ENCODE measurements around the gene LAMB1.
A peak's percentile ranks its signal among the peaks of the same experiment; 100 is the strongest.
"Not testable (repeated sequence)": the region's sequence is repeated elsewhere in the genome, so short reads cannot be mapped to it uniquely, and the experiment has no call there.

LAMB1 gene

GRCh38 chr7:107924841-107925504, 78.0 kb downstream of the LAMB1 start:
- TF ChIP-seq CTCF (IDR thresholded peaks at IDR 0.05; ENCODE audit: poor library complexity, severe bottlenecking) = no peak
- ATAC-seq (ENCODE audit: low read depth) = no peak
- peaks cover 98% of the 10 kb centered on the region for H3K36me3 ChIP-seq (ENCODE audit: low read depth)

GRCh38 chr7:107922886-107923285, 80.1 kb downstream of the LAMB1 start:
- Histone ChIP-seq H3K4me1 (ENCODE audit: insufficient read depth, poor library complexity, severe bottlenecking) (no peaks in the 10 kb centered on the region), H3K4me3 (ENCODE audit: severe bottlenecking) (no peak overlapping the region), H3K36me3 (ENCODE audit: low read depth) (peaks cover 98% of the 10 kb centered on the region), H3K27ac (ENCODE audit: poor library complexity, severe bottlenecking) (no peak overlapping the region), H3K9me3 (ENCODE audit: severe bottlenecking) (no peaks in the 10 kb centered on the region), H3K27me3 (ENCODE audit: insufficient read depth, poor library complexity, severe bottlenecking) (no peaks in the 10 kb centered on the region)
- ATAC-seq (ENCODE audit: low read depth) (no peak), DNase-seq (ENCODE audit: low spot score) (no peak)
- no peak for TF ChIP-seq CTCF (IDR thresholded peaks at IDR 0.05; ENCODE audit: poor library complexity, severe bottlenecking)

More at GRCh38 chr7:107924841-107925504, 78.0 kb downstream of the LAMB1 start:
- Histone ChIP-seq H3K4me3 (ENCODE audit: severe bottlenecking) (no peak overlapping the region), H3K9me3 (ENCODE audit: severe bottlenecking) (no peaks in the 10 kb centered on the region), H3K27me3 (ENCODE audit: insufficient read depth, poor library complexity, severe bottlenecking) (no peaks in the 10 kb centered on the region), H3K27ac (ENCODE audit: poor library complexity, severe bottlenecking) (peak overlapping the region; percentile 9), H3K4me1 (ENCODE audit: insufficient read depth, poor library complexity, severe bottlenecking) (no peaks in the 10 kb centered on the region)
- no peak for DNase-seq (ENCODE audit: low spot score)

GRCh38 chr7:107921826-107922225, 81.1 kb downstream of the LAMB1 start:
- H3K27ac ChIP-seq (ENCODE audit: poor library complexity, severe bottlenecking); DNase-seq (ENCODE audit: low spot score); H3K9me3 ChIP-seq (ENCODE audit: severe bottlenecking); ATAC-seq (ENCODE audit: low read depth); H3K4me3 ChIP-seq (ENCODE audit: severe bottlenecking); H3K27me3 ChIP-seq (ENCODE audit: insufficient read depth, poor library complexity, severe bottlenecking); H3K4me1 ChIP-seq (ENCODE audit: insufficient read depth, poor library complexity, severe bottlenecking): not testable (repeated sequence)
- H3K36me3 ChIP-seq (ENCODE audit: low read depth) = peaks cover 98% of the 10 kb centered on the region

- Histone ChIP-seq H3K4me1 (ENCODE audit: insufficient read depth, poor library complexity, severe bottlenecking) (no peaks in the 10 kb centered on the region), H3K36me3 (ENCODE audit: low read depth) (peaks cover 98% of the 10 kb centered on the region), H3K27me3 (ENCODE audit: insufficient read depth, poor library complexity, severe bottlenecking) (no peaks in the 10 kb centered on the region), H3K9me3 (ENCODE audit: severe bottlenecking) (no peaks in the 10 kb centered on the region), H3K4me3 (ENCODE audit: severe bottlenecking) (no peak overlapping the region), H3K27ac (ENCODE audit: poor library complexity, severe bottlenecking) (peak overlapping the region; percentile 12)
- DNase-seq (ENCODE audit: low spot score) (no peak), ATAC-seq (ENCODE audit: low read depth) (peak; percentile 32; the same call in 1 of the 3 replicates)
- no peak for TF ChIP-seq CTCF (IDR thresholded peaks at IDR 0.05; ENCODE audit: poor library complexity, severe bottlenecking)
These were observed 82.8 kb downstream of the LAMB1 start for GRCh38 chr7:107920048-107920772.

- H3K9me3 ChIP-seq (ENCODE audit: severe bottlenecking) = no peaks in the 10 kb centered on the region
- H3K4me3 ChIP-seq (ENCODE audit: severe bottlenecking) = no peak overlapping the region
- DNase-seq (ENCODE audit: low spot score) = no peak
- no peak for TF ChIP-seq CTCF (IDR thresholded peaks at IDR 0.05; ENCODE audit: poor library complexity, severe bottlenecking)
- H3K27ac ChIP-seq (ENCODE audit: poor library complexity, severe bottlenecking) = no peak overlapping the region
- no peaks in the 10 kb centered on the region for H3K27me3 ChIP-seq (ENCODE audit: insufficient read depth, poor library complexity, severe bottlenecking)
- peaks cover 96% of the 10 kb centered on the region for H3K36me3 ChIP-seq (ENCODE audit: low read depth)
- peaks cover 2% of the 10 kb centered on the region for H3K4me1 ChIP-seq (ENCODE audit: insufficient read depth, poor library complexity, severe bottlenecking)
- ATAC-seq (ENCODE audit: low read depth) = no peak
These were observed 84.0 kb downstream of the LAMB1 start for GRCh38 chr7:107918948-107919347.

All from RWPE2 (cell line).